GM19452 (cell line): ENCODE measurements around the gene SLC15A1.
A peak's percentile ranks its signal among the peaks of the same experiment; 100 is the strongest.

Experiments used
- ATAC-seq: cut with Tn5 transposase; IDR thresholded peaks from one replicate; pipeline ENCODE4 v1.9.1; 2021; ENCODE audit not compliant: unreplicated experiment

SLC15A1 gene

GRCh38 chr13:98781905-98782304, 29.4 kb upstream of the SLC15A1 start:
- no peak for ATAC-seq

- no peak for ATAC-seq
Measured at GRCh38 chr13:98781470-98781869, 29.0 kb upstream of the SLC15A1 start.

GRCh38 chr13:98781045-98781444, 28.6 kb upstream of the SLC15A1 start:
- no peak for ATAC-seq

GRCh38 chr13:98780451-98780850, 28.0 kb upstream of the SLC15A1 start:
- ATAC-seq: no peak

GRCh38 chr13:98779695-98780094, 27.2 kb upstream of the SLC15A1 start:
- ATAC-seq: no peak

- no peak for ATAC-seq
Measured at GRCh38 chr13:98778749-98779148, 26.3 kb upstream of the SLC15A1 start.

- no peak for ATAC-seq
Measured at GRCh38 chr13:98776644-98777043, 24.2 kb upstream of the SLC15A1 start.

- ATAC-seq: no peak
Measured at GRCh38 chr13:98775844-98776598, 23.5 kb upstream of the SLC15A1 start.

- no peak for ATAC-seq
Measured at GRCh38 chr13:98775386-98775785, 22.9 kb upstream of the SLC15A1 start.

GRCh38 chr13:98774776-98775175, 22.3 kb upstream of the SLC15A1 start:
- no peak for ATAC-seq

GRCh38 chr13:98773921-98774320, 21.4 kb upstream of the SLC15A1 start:
- ATAC-seq: no peak

GRCh38 chr13:98772794-98773452, 20.5 kb upstream of the SLC15A1 start:
- ATAC-seq: no peak

GRCh38 chr13:98771838-98772611, 19.6 kb upstream of the SLC15A1 start:
- ATAC-seq: no peak

GRCh38 chr13:98769736-98770135, 17.3 kb upstream of the SLC15A1 start:
- ATAC-seq: no peak

- no peak for ATAC-seq
Measured at GRCh38 chr13:98768522-98768921, 16.1 kb upstream of the SLC15A1 start.

GRCh38 chr13:98766697-98767096, 14.2 kb upstream of the SLC15A1 start:
- ATAC-seq: no peak

- no peak for ATAC-seq
Measured at GRCh38 chr13:98765996-98766519, 13.6 kb upstream of the SLC15A1 start.

- ATAC-seq: no peak
Measured at GRCh38 chr13:98761986-98762616, 9.6 kb upstream of the SLC15A1 start.

GRCh38 chr13:98761126-98761985, 8.9 kb upstream of the SLC15A1 start:
- peak; percentile 72 for ATAC-seq

GRCh38 chr13:98755729-98756128, 3.3 kb upstream of the SLC15A1 start:
- ATAC-seq: no peak
